ENCODE results near the gene ROGDI. TPM values are rescaled to one million over a fixed set of nuclear protein-coding genes. Genes with fewer than 3 reads are reported as not detected.
"Not testable (repeated sequence)": the region's sequence is repeated elsewhere in the genome, so short reads cannot be mapped to it uniquely, and the experiment has no call there.

ROGDI gene
- total RNA-seq, 1 donor, result 14.4 TPM

DNA sequence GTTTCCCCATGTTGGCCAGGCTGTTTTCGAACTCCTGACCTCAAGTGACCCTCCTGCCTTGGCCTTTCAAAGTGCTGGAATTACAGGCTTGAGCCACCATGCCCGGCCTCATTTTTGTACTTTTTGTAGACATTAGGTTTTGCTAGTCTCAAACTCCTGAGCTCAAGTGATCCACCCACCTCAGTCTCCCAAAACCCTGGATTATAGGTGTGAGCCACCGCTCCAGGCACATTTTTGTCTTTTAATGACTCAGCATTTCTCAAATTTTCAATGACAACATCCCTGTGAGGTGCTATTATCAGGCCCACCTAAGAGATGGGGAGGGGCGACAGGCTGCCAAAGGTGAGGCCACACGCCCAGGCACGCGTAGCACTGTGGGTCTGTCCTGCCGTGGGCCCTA, 15.4 kb downstream of the ROGDI start:
- no peak overlapping the region for H3K4me3 ChIP-seq (ENCODE audit: low read depth, low read length)
- TF ChIP-seq, protein P1, sequence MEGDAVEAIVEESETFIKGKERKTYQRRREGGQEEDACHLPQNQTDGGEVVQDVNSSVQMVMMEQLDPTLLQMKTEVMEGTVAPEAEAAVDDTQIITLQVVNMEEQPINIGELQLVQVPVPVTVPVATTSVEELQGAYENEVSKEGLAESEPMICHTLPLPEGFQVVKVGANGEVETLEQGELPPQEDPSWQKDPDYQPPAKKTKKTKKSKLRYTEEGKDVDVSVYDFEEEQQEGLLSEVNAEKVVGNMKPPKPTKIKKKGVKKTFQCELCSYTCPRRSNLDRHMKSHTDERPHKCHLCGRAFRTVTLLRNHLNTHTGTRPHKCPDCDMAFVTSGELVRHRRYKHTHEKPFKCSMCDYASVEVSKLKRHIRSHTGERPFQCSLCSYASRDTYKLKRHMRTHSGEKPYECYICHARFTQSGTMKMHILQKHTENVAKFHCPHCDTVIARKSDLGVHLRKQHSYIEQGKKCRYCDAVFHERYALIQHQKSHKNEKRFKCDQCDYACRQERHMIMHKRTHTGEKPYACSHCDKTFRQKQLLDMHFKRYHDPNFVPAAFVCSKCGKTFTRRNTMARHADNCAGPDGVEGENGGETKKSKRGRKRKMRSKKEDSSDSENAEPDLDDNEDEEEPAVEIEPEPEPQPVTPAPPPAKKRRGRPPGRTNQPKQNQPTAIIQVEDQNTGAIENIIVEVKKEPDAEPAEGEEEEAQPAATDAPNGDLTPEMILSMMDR (IDR thresholded peaks at IDR 0.05; ENCODE audit: insufficient read depth, low read length), result no peak
- DNase-seq (ENCODE audit: low read depth), result no peak

DNA sequence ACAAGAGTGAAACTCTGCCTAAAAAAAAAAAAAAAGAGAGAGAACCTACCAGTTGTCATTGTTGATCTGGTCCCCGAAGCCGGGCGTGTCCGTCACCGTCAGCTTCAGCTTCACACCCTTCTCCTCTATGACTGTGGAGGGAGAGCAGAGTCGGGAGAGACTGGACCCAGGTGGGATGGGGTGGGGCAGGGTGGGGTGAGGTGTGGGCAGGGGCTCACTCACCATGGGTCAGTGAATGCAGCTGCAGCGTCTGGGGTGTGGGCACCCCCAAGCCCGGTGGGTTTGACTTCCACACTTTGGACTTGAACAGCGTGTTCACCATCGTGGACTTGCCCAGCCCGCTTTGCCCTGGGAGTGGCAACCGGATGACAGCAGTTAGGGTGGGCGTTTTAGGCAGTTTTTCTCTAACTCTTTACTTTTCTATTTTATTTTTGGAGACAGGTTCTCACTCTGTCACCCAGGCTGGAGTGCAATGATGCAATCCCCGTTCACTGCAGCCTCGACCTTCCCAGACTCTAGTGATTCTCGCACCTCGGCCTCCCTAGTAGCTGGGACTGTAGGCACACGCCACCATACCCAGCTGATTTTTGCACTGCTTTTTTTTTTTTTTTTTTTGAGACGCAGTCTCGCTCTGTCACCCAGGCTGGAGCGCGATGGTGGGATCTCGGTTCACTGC, 16.5 kb downstream of the ROGDI start:
- TF ChIP-seq, protein P1 (IDR thresholded peaks at IDR 0.05; ENCODE audit: insufficient read depth, low read length), result no peak
- no peak for DNase-seq (ENCODE audit: low read depth)
- no peak overlapping the region for H3K4me3 ChIP-seq (ENCODE audit: low read depth, low read length)

- not testable (repeated sequence) for H3K4me3 ChIP-seq (ENCODE audit: low read depth, low read length); DNase-seq (ENCODE audit: low read depth)
Observed at GRCh38 chr16:4784444-4784987, 17.9 kb downstream of the ROGDI start.

DNA sequence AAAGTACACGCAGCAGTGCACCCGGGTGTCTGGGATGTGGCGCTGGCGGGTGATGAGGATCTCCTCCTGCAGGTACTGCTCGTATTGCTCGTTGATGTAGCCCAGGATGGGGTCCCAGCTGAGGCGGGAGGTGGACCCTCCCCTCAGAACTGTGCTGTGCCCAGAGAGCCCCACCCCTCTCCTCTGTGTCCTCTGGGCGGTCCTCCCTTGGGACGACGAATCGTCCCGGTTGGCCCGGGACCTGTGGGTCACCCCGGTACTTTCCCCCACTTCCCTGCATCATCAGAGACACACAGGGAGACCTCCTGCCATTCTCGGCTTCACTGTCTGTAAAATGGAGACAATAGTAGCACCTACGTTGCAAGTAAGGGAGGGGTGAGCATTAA, 18.5 kb downstream of the ROGDI start:
- no peak for DNase-seq (ENCODE audit: low read depth)
- H3K4me3 ChIP-seq (ENCODE audit: low read depth, low read length), result no peak overlapping the region
- TF ChIP-seq, protein P1 (IDR thresholded peaks at IDR 0.05; ENCODE audit: insufficient read depth, low read length), result no peak

GRCh38 chr16:4783251-4783950, 19.0 kb downstream of the ROGDI start:
- no peak for DNase-seq (ENCODE audit: low read depth)
- TF ChIP-seq, protein P1 (IDR thresholded peaks at IDR 0.05; ENCODE audit: insufficient read depth, low read length), result no peak
- no peak overlapping the region for H3K4me3 ChIP-seq (ENCODE audit: low read depth, low read length)

DNA sequence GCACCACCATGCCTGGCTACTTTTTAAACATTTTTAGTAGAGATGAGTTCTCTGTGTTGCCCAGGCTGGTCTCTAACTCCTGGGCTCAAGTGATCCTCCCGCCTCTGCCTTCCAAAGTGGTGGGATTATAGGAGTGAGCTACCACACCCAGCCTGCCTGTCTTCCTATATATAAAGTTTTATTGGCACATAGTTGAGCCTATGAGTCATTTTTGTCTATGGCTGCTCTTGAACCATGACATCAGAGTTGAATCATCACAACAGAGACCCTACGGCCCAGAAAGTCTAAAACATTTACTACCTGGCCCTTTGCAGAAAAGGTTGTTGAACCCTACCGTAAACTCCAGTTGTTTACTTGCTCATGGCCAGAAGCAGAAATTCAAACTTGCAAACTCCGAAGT, 22.2 kb downstream of the ROGDI start:
- TF ChIP-seq, protein P1 (IDR thresholded peaks at IDR 0.05; ENCODE audit: insufficient read depth, low read length), result no peak
- H3K4me3 ChIP-seq (ENCODE audit: low read depth, low read length), result no peak overlapping the region
- no peak for DNase-seq (ENCODE audit: low read depth)

GRCh38 chr16:4778050-4778392, 24.4 kb downstream of the ROGDI start:
- TF ChIP-seq, protein P1 (IDR thresholded peaks at IDR 0.05; ENCODE audit: insufficient read depth, low read length), result no peak
- DNase-seq (ENCODE audit: low read depth), result no peak
- H3K4me3 ChIP-seq (ENCODE audit: low read depth, low read length), result no peak overlapping the region
